Fibroblast of upper back skin (primary cell): ENCODE data around the gene CBFB.
"Not testable (repeated sequence)": the region's sequence is repeated elsewhere in the genome, so short reads cannot be mapped to it uniquely, and the experiment has no call there.

Experiments
- DNase-seq: peaks from one replicate; pipeline ENCODE4 v3.0.0-alpha.2; 2013

Gene CBFB

GRCh38 chr16:67028696-67029253, at the start of gene CBFB:
Gene CBFB, plus strand, starts transcription at chr16:67029149. Its CDS starts 259 bp downstream, at chr16:67029408.
- peak; percentile 93 for DNase-seq

GRCh38 chr16:66983033-66983432, 45.9 kb upstream of the CBFB start:
- DNase-seq: no peak

GRCh38 chr16:66984892-66985311, 44.0 kb upstream of the CBFB start:
- no peak for DNase-seq

- no peak for DNase-seq
These were observed 42.4 kb upstream of the CBFB start for GRCh38 chr16:66986559-66986958.

- peak; percentile 51 for DNase-seq
These were observed 40.7 kb upstream of the CBFB start, which contains the start of gene CES4A for GRCh38 chr16:66988197-66988788. Gene CES4A, plus strand, starts transcription at chr16:66988589. Its CDS starts 184 bp downstream, at chr16:66988773.

- no peak for DNase-seq
These were observed 37.3 kb upstream of the CBFB start for GRCh38 chr16:66991545-66992077.

- not testable (repeated sequence) for DNase-seq
These were observed 35.4 kb upstream of the CBFB start for GRCh38 chr16:66993558-66993957.

- peak; percentile 25 for DNase-seq
These were observed 32.5 kb upstream of the CBFB start for GRCh38 chr16:66996324-66996982.

- DNase-seq: no peak
These were observed 32.0 kb upstream of the CBFB start for GRCh38 chr16:66996983-66997358.

GRCh38 chr16:67000384-67001351, 28.3 kb upstream of the CBFB start:
- DNase-seq: no peak

GRCh38 chr16:67001726-67002125, 27.2 kb upstream of the CBFB start:
- no peak for DNase-seq

GRCh38 chr16:67006930-67007658, 21.9 kb upstream of the CBFB start:
- peak; percentile 36 for DNase-seq

- no peak for DNase-seq
These were observed 19.8 kb upstream of the CBFB start for GRCh38 chr16:67009158-67009557.

- no peak for DNase-seq
These were observed 17.7 kb upstream of the CBFB start for GRCh38 chr16:67011274-67011673.

- DNase-seq: no peak
These were observed 15.6 kb upstream of the CBFB start for GRCh38 chr16:67013233-67013822.

GRCh38 chr16:67013823-67014633, 14.9 kb upstream of the CBFB start:
- DNase-seq: peak; percentile 76

GRCh38 chr16:67014634-67015312, 14.2 kb upstream of the CBFB start:
- DNase-seq: no peak

- DNase-seq: no peak
These were observed 13.6 kb upstream of the CBFB start for GRCh38 chr16:67015313-67015731.

GRCh38 chr16:67016143-67016542, 12.8 kb upstream of the CBFB start:
- no peak for DNase-seq
